IPS-18a (cell line): ENCODE results near the gene NUFIP2.
"Not testable (repeated sequence)": the region's sequence is repeated elsewhere in the genome, so short reads cannot be mapped to it uniquely, and the experiment has no call there.

Experiments used
- H3K27ac ChIP-seq: one replicate; pipeline ENCODE4 v1.5.1; 2013; ENCODE audit warnings: low read length
- H3K27me3 ChIP-seq: one replicate; pipeline ENCODE4 v1.6.1; 2013; ENCODE audit warnings: mild to moderate bottlenecking, low read length; ENCODE audit not compliant: control insufficient read depth, insufficient read depth
- H3K36me3 ChIP-seq: one replicate; pipeline ENCODE4 v1.6.1; 2013; ENCODE audit warnings: low read depth, low read length; ENCODE audit not compliant: control insufficient read depth
- H3K4me1 ChIP-seq: one replicate; pipeline ENCODE4 v1.6.1; 2013; ENCODE audit warnings: low read depth, low read length; ENCODE audit not compliant: control insufficient read depth
- H3K4me3 ChIP-seq: one replicate; pipeline ENCODE4 v1.5.1; 2013; ENCODE audit warnings: low read length
- H3K9ac ChIP-seq: one replicate; pipeline ENCODE4 v1.6.1; 2013; ENCODE audit warnings: mild to moderate bottlenecking, low read length, moderate library complexity
- H3K9me3 ChIP-seq: one replicate; pipeline ENCODE4 v1.6.1; 2013; ENCODE audit warnings: low read depth, low read length; ENCODE audit not compliant: control insufficient read depth

NUFIP2 gene

GRCh38 chr17:29233301-29233700, 60.6 kb downstream of the NUFIP2 start:
- Histone ChIP-seq H3K36me3 (no peaks in the 10 kb centered on the region), H3K27ac (no peak overlapping the region), H3K9ac (no peak overlapping the region), H3K9me3 (no peaks in the 10 kb centered on the region), H3K4me1 (no peaks in the 10 kb centered on the region), H3K4me3 (no peak overlapping the region), H3K27me3 (no peaks in the 10 kb centered on the region)

- Histone ChIP-seq H3K9me3 (no peaks in the 10 kb centered on the region), H3K9ac (no peak overlapping the region), H3K27ac (no peak overlapping the region), H3K36me3 (no peaks in the 10 kb centered on the region), H3K4me1 (no peaks in the 10 kb centered on the region), H3K27me3 (no peaks in the 10 kb centered on the region), H3K4me3 (no peak overlapping the region)
Measured at GRCh38 chr17:29225396-29225795, 68.6 kb downstream of the NUFIP2 start.

- not testable (repeated sequence) for H3K4me3 ChIP-seq, H3K9me3 ChIP-seq, H3K27ac ChIP-seq, H3K4me1 ChIP-seq, H3K36me3 ChIP-seq, H3K27me3 ChIP-seq, H3K9ac ChIP-seq
Measured at GRCh38 chr17:29221338-29221737, 72.6 kb downstream of the NUFIP2 start.

GRCh38 chr17:29219378-29220047, 74.4 kb downstream of the NUFIP2 start:
- Histone ChIP-seq H3K4me3 (no peak overlapping the region), H3K36me3 (no peaks in the 10 kb centered on the region), H3K4me1 (no peaks in the 10 kb centered on the region), H3K9me3 (no peaks in the 10 kb centered on the region), H3K27ac (no peak overlapping the region), H3K9ac (no peak overlapping the region), H3K27me3 (no peaks in the 10 kb centered on the region)

GRCh38 chr17:29216856-29217255, 77.1 kb downstream of the NUFIP2 start:
- Histone ChIP-seq H3K4me1 (no peaks in the 10 kb centered on the region), H3K9ac (no peak overlapping the region), H3K4me3 (no peak overlapping the region), H3K27me3 (no peaks in the 10 kb centered on the region), H3K27ac (no peak overlapping the region), H3K36me3 (no peaks in the 10 kb centered on the region), H3K9me3 (no peaks in the 10 kb centered on the region)

GRCh38 chr17:29216181-29216580, 77.8 kb downstream of the NUFIP2 start:
- no peak overlapping the region for H3K27ac ChIP-seq
- no peak overlapping the region for H3K4me3 ChIP-seq
- no peaks in the 10 kb centered on the region for H3K36me3 ChIP-seq
- no peaks in the 10 kb centered on the region for H3K9me3 ChIP-seq
- H3K4me1 ChIP-seq = no peaks in the 10 kb centered on the region
- H3K27me3 ChIP-seq = no peaks in the 10 kb centered on the region
- no peak overlapping the region for H3K9ac ChIP-seq

- Histone ChIP-seq H3K27me3 (no peaks in the 10 kb centered on the region), H3K36me3 (no peaks in the 10 kb centered on the region), H3K4me1 (no peaks in the 10 kb centered on the region), H3K9me3 (no peaks in the 10 kb centered on the region), H3K9ac (no peak overlapping the region), H3K4me3 (no peak overlapping the region), H3K27ac (no peak overlapping the region)
Measured at GRCh38 chr17:29215717-29216116, 78.2 kb downstream of the NUFIP2 start.

- Histone ChIP-seq H3K4me3 (no peak overlapping the region), H3K9me3 (no peaks in the 10 kb centered on the region), H3K4me1 (no peaks in the 10 kb centered on the region), H3K9ac (no peak overlapping the region), H3K27me3 (no peaks in the 10 kb centered on the region), H3K27ac (no peak overlapping the region), H3K36me3 (no peaks in the 10 kb centered on the region)
Measured at GRCh38 chr17:29215174-29215573, 78.8 kb downstream of the NUFIP2 start.

GRCh38 chr17:29214215-29215146, 79.5 kb downstream of the NUFIP2 start:
- Histone ChIP-seq H3K27me3 (no peaks in the 10 kb centered on the region), H3K9ac (no peak overlapping the region), H3K27ac (no peak overlapping the region), H3K4me1 (no peaks in the 10 kb centered on the region), H3K36me3 (no peaks in the 10 kb centered on the region), H3K9me3 (no peaks in the 10 kb centered on the region), H3K4me3 (no peak overlapping the region)

GRCh38 chr17:29212681-29213121, 81.2 kb downstream of the NUFIP2 start:
- Histone ChIP-seq H3K9ac (no peak overlapping the region), H3K36me3 (no peaks in the 10 kb centered on the region), H3K4me3 (no peak overlapping the region), H3K9me3 (no peaks in the 10 kb centered on the region), H3K4me1 (no peaks in the 10 kb centered on the region), H3K27ac (no peak overlapping the region), H3K27me3 (no peaks in the 10 kb centered on the region)

GRCh38 chr17:29212094-29212631, 81.8 kb downstream of the NUFIP2 start:
- H3K4me1 ChIP-seq = no peaks in the 10 kb centered on the region
- H3K27me3 ChIP-seq = no peaks in the 10 kb centered on the region
- H3K9me3 ChIP-seq = no peaks in the 10 kb centered on the region
- no peak overlapping the region for H3K27ac ChIP-seq
- no peak overlapping the region for H3K4me3 ChIP-seq
- H3K36me3 ChIP-seq = no peaks in the 10 kb centered on the region
- no peak overlapping the region for H3K9ac ChIP-seq
